CD4-positive, alpha-beta T cell treated with Interleukin-17A for 4 hours (primary cell): ENCODE measurements around the gene TRIML1.
"Not testable (repeated sequence)": the region's sequence is repeated elsewhere in the genome, so short reads cannot be mapped to it uniquely, and the experiment has no call there.

Source experiments
- DNase-seq: peaks from one replicate; pipeline ENCODE4 v3.0.0-alpha.2; 2020; ENCODE audit warnings: mixed read lengths

The TRIML1 gene

DNA sequence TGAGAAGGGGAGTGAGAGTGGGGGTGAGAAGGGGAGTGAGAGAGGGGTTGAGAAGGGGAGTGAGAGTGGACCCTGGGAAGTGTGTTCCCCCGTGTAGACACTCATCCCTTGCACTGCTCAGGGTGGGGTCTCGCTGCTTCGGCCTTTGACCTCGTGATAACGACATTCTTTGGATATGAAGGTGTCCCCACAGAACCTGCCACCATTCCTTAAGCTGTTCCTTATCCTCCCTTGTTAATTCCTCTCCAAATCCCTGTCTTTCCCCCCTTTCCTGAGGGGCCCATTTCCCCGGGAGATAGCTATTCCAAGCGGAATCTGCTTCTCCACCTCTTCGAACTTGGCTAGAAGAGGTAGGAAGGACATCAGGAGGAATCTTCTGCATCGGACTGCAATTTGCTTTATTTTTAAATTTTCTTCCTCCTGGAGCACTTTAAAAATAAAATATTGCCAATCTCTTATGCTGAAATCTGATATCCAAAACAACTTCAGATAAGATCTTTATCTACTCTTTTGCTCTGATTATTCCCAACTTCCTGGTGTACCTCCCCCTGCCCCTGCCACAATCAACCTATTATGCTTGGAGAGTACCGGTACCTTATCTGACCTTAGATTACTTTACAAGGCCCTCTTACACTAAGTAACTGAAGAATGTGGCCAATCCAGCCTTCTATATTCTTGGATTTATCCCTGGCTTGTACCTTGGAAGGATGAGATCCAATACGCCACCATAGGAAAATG is 15.6 kb downstream of the TRIML1 start:
- no peak for DNase-seq

GRCh38 chr4:188158336-188158735 is 19.1 kb downstream of the TRIML1 start:
- DNase-seq, result no peak

GRCh38 chr4:188159513-188160226 is 20.4 kb downstream of the TRIML1 start:
- DNase-seq, result not testable (repeated sequence)

DNA sequence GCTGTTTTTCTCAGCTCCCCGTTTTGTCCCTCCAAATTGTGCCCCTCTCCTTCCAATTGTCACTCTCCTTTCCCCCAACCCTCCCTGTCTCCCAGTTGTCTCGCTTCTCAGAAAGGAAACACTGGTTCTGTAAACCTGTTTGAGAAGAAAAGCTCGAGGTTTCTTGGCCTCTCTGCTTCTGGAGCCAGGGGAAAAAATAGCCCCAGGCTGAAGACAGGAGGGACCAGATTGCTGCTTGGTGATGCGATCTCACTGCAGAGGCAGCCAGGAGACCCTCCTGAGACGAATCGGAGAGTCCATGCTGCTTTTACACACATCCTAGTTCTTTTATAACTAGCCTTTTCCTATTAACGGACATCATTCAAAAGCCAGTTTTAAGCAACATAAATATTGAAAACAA is 21.2 kb downstream of the TRIML1 start:
- DNase-seq, result no peak

DNA sequence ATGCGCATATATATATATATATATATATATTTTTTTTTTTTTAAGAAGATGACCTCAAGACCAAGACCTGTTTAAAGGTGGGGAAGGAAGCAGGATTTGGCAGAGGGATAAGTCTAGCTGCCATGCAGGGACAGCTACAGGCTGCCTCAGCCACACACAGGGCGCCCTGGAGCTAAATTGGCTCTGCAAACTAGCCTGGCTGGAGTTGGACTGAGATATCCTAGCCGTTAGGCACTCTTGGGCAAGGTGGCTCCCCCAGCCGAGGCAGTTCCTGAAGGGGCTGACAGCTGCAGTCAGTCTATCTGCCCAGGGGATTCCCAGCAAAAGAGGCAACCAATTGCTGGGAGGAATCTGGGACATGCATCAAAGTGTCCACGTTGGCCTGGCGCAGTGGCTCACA is 21.9 kb downstream of the TRIML1 start:
- DNase-seq, result no peak

GRCh38 chr4:188162698-188163097 is 23.5 kb downstream of the TRIML1 start:
- no peak for DNase-seq

DNA sequence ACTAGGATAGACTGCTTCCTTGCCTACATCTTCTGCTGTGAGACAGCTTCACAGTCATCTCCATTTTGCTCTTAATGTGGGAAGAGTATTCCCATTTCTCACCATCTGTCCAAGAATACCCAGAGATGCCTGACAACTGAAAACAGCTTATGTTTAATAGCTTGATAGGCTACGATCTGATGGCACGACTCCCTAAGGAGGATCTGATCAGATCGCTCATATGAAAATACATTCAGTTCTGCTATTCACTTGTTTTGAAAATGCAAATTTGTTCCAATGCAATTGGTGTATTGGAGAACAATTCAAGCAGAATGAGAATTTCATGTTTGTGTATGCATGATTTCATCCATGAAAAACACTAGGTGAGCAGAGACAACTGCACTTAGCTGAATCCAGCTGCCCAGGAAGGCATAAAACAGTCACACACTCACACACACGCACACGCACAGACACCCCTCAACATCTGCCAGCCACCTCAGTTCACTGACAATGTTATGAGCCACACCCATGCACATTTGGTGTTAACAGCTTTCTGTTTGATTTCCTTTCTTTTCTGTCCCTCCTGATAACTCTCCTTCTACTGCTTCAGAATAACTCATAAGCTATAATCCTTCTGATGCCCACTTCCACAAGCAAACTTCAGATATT is 29.6 kb downstream of the TRIML1 start:
- no peak for DNase-seq

DNA sequence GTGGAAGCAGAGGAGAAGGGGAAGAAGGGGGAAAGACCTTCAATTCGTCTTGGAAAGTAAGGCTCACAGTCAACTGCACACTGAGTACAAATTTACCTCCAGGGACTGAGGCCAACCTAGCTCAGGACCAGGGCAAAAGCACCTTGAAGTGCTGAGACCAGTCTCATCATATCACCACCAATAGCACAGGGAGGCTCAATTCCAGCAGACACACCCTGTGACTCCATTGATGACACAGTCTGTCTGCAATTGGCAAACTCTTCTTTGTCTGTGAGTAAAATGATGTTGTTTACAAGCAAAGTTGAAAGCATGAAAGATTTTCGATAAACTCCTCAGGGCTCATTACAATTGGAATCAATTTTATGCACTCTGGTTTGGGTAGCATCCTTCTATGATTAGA is 32.3 kb downstream of the TRIML1 start:
- no peak for DNase-seq

GRCh38 chr4:188175288-188175687 is 36.0 kb downstream of the TRIML1 start:
- DNase-seq, result no peak

DNA sequence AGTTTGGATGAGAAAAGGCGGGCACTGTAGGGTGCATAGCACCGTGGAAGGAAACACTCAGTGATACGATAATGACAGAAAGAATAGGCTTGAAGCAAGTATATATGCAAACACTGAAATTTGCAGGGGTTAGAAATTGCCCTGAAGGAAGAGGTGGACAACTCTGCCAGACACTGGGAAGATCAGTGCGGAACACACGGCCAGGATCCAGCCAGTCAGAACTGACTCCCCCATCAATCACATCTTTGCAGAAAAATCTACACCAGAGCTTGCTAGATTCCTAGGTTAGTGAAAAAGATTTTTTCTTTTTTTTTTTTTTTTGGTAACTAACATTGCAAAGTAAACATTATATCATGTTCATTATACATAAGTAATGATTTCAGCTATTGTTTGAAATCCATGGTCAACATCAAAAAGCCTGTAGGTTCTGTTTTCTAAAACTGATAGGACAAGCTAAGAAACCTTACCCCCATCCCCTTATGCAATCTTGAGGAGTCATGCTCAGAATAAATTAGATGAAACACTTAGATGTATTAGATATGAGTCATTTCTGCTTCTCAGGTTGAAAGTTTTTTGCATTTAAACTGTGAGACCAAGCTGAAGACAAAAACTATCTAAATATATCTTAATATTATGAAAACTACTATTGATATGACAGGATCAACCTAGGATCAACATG is 38.9 kb downstream of the TRIML1 start:
- no peak for DNase-seq

DNA sequence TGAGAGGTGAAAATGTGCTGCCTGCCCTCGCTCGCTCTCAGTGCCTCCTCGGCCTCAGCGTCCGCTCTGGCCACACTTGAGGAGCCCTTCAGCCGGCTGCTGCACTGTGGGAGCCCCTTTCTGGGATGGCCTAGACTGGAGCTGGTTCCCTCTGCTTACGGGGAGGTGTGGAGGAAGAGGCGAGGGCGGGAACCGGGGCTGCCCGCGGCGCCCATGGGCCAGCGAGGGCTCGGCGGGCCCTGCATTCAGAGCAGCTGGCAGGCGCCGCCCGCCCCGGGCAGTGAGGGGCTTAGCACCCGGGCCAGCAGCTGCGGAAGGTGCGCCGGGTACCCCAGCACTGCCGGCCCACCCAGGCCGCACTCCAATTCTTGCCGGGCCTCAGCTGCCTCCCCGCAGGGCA is 39.6 kb downstream of the TRIML1 start:
- no peak for DNase-seq

DNA sequence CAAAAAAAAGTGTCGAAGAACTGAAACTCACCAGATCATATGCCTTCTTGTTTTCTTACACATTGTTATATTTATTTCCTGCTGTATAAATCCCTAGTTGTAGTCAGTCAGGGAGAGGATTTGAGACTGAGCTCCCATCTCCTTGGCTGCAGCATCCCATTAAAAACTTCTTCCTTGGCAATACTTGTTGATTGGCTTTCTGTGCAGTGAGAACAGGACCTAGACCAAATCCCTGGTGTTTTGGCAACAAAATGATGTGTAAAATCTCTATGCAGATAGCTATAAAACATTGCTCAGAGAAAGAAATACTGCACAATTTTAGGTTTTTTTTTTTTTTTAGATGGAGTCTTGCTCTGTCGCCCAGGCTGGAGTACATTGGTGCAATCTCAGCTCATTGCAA is 47.9 kb downstream of the TRIML1 start:
- no peak for DNase-seq

DNA sequence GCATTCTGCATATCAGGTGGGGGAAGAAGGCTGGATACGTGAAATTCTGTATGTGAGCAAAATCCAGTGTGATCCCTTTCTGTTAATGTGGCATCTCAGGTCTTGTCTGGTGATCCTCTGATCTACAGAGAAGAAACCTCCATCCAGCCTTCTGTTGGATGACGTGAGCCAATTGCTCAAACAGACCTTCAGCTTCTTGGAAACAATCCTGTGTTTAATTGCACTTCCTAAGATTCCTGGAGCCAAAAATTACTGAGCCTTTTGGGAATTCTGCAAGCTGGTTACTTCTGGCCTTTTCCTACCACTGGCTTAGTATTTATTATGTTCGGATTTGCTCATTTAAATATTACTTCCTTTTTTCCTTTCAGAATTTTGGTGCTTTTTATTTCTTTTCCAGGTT is 51.2 kb downstream of the TRIML1 start:
- DNase-seq, result no peak

- DNase-seq, result no peak
Measured at GRCh38 chr4:188194421-188194820, 55.2 kb downstream of the TRIML1 start.

- DNase-seq, result no peak
Measured at GRCh38 chr4:188195389-188195985, 56.2 kb downstream of the TRIML1 start.

DNA sequence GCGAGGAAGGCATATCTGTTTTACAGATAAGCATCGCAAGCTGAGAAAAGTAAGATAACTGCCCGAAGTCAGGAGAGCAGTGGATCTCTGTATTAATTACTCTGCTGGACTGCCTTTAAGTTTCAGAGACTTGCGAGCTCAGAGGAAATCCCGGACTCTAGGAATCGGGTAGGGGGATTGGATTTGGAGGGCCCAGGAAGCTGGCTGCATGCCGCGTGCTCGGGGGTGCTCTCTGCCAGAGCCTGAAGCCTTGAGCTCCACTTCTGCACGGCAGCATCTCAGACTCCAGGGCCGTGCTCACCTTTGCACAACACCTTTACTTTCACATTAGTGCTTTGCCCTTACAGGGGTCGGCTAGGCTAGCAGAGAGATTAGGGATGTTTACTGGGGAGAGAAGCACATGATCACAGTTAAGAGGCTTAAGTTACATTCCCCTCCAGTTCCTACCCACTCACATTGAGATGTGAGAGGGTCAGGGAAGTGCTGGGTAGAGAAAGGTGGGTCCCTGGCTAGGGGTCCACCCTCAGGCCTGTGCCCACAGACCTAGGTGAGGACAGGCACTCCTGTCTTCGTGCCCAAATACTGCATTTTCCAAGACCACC is 57.0 kb downstream of the TRIML1 start:
- no peak for DNase-seq
